ENCODE results near the gene NCAM2.
A peak's percentile ranks its signal among the peaks of the same experiment; 100 is the strongest.
"Not testable (repeated sequence)": the region's sequence is repeated elsewhere in the genome, so short reads cannot be mapped to it uniquely, and the experiment has no call there.

NCAM2 gene

GRCh38 chr21:21103692-21104091, 105.5 kb downstream of the NCAM2 start:
- DNase-seq (ENCODE audit: low read depth) = no peak

- no peak for DNase-seq (ENCODE audit: low read depth)
These were observed 111.5 kb downstream of the NCAM2 start for GRCh38 chr21:21109736-21110135.

GRCh38 chr21:21111309-21111920, 113.2 kb downstream of the NCAM2 start:
- DNase-seq (ENCODE audit: low read depth) = no peak

GRCh38 chr21:21114461-21114860, 116.3 kb downstream of the NCAM2 start:
- DNase-seq (ENCODE audit: low read depth) = no peak

- no peak for DNase-seq (ENCODE audit: low read depth)
These were observed 120.9 kb downstream of the NCAM2 start for GRCh38 chr21:21119091-21119490.

GRCh38 chr21:21122680-21123079, 124.5 kb downstream of the NCAM2 start:
- no peak for DNase-seq (ENCODE audit: low read depth)

GRCh38 chr21:21132390-21132789, 134.2 kb downstream of the NCAM2 start:
- no peak for DNase-seq (ENCODE audit: low read depth)

- DNase-seq (ENCODE audit: low read depth) = no peak
These were observed 139.8 kb downstream of the NCAM2 start for GRCh38 chr21:21137986-21138385.

GRCh38 chr21:21146587-21147373, 148.6 kb downstream of the NCAM2 start:
- no peak for DNase-seq (ENCODE audit: low read depth)

- DNase-seq (ENCODE audit: low read depth) = no peak
These were observed 149.2 kb downstream of the NCAM2 start for GRCh38 chr21:21147374-21147745.

- DNase-seq (ENCODE audit: low read depth) = no peak
These were observed 149.8 kb downstream of the NCAM2 start for GRCh38 chr21:21148009-21148408.

- no peak for DNase-seq (ENCODE audit: low read depth)
These were observed 150.3 kb downstream of the NCAM2 start for GRCh38 chr21:21148514-21148913.

- DNase-seq (ENCODE audit: low read depth) = not testable (repeated sequence)
These were observed 151.2 kb downstream of the NCAM2 start for GRCh38 chr21:21149445-21149844.

- no peak for DNase-seq (ENCODE audit: low read depth)
These were observed 153.0 kb downstream of the NCAM2 start for GRCh38 chr21:21151231-21151630.

- DNase-seq (ENCODE audit: low read depth) = no peak
These were observed 158.2 kb downstream of the NCAM2 start for GRCh38 chr21:21156397-21156796.

- no peak for DNase-seq (ENCODE audit: low read depth)
These were observed 158.7 kb downstream of the NCAM2 start for GRCh38 chr21:21156957-21157356.

GRCh38 chr21:21158376-21158918, 160.2 kb downstream of the NCAM2 start:
- DNase-seq (ENCODE audit: low read depth) = no peak

GRCh38 chr21:21159253-21159899, 161.2 kb downstream of the NCAM2 start:
- DNase-seq (ENCODE audit: low read depth) = no peak

- DNase-seq (ENCODE audit: low read depth) = no peak
These were observed 164.6 kb downstream of the NCAM2 start for GRCh38 chr21:21162786-21163185.

GRCh38 chr21:21163904-21164303, 165.7 kb downstream of the NCAM2 start:
- DNase-seq (ENCODE audit: low read depth) = peak; percentile 0

GRCh38 chr21:21165063-21165645, 166.9 kb downstream of the NCAM2 start:
- no peak for DNase-seq (ENCODE audit: low read depth)

GRCh38 chr21:21174676-21175075, 176.5 kb downstream of the NCAM2 start:
- no peak for DNase-seq (ENCODE audit: low read depth)

All from activated T-helper 9 cell treated with anti-CD3 and anti-CD28 coated beads, Interleukin-2, amount 50 U/mL, for 16 hours (primary cell).